MM.1S (cell line): Measurements from ENCODE around the gene LANCL2.

Experiments
- CTCF ChIP-seq: fragments of 300-600 bp; sonication (generic); IDR thresholded peaks from 2 replicates; pipeline ENCODE4 v1.5.1; 2016; ENCODE audit warnings: antibody characterized with exemption, low read length, mixed read lengths
- EZH2 ChIP-seq: fragments of 300-600 bp; sonication (generic); optimal IDR thresholded peaks from 2 replicates; pipeline ENCODE3; 2017; ENCODE audit warnings: low read depth, mild to moderate bottlenecking, antibody characterized with exemption, low read length, mixed read lengths
- EZH2phosphoT487 ChIP-seq: fragments of 300-600 bp; sonication (generic); IDR thresholded peaks from 2 replicates; pipeline ENCODE4 v1.6.1; 2018; ENCODE audit warnings: antibody characterized with exemption, low read length

- TF ChIP-seq EZH2 (no peak), CTCF (no peak), EZH2phosphoT487 (no peak)
These were observed 1.4 kb downstream of the LANCL2 start for GRCh38 chr7:55366461-55367070.
